ACHN (cell line): ENCODE data around the gene CDT1.
"Not testable (repeated sequence)": the region's sequence is repeated elsewhere in the genome, so short reads cannot be mapped to it uniquely, and the experiment has no call there.

ENCODE experiments used
- DNase-seq: peaks from one replicate; pipeline ENCODE4 v3.0.0-alpha.2; 2015
- in situ Hi-C: cut with HindIII; loops from 2 replicates; pipeline ENCODE4 v1.10.0; 2017; ENCODE audit warnings: low sequenced_read_pairs, low pct_ligation_motif_present, low pct_unique_long_range_greater_than_20kb

Gene CDT1

GRCh38 chr16:88764913-88765349 is 38.7 kb upstream of the CDT1 start:
- in situ Hi-C loops = loop anchor here (25.0 kb wide), 1 partner anchor 97 kb away; the partner anchor contains the start of genes GALNS, PABPN1L and TRAPPC2L
- DNase-seq = no peak

GRCh38 chr16:88766975-88767374 is 36.6 kb upstream of the CDT1 start:
- no peak for DNase-seq
- in situ Hi-C loops = loop anchor here (25.0 kb wide), 1 partner anchor 95 kb away; the partner anchor contains the start of genes GALNS, PABPN1L and TRAPPC2L

GRCh38 chr16:88767546-88768070 is 36.0 kb upstream of the CDT1 start:
- in situ Hi-C loops = loop anchor here (25.0 kb wide), 1 partner anchor 95 kb away; the partner anchor contains the start of genes GALNS, PABPN1L and TRAPPC2L
- no peak for DNase-seq

- in situ Hi-C loops = loop anchor here (25.0 kb wide), 1 partner anchor 94 kb away; the partner anchor contains the start of genes GALNS, PABPN1L and TRAPPC2L
- DNase-seq = no peak
Measured at GRCh38 chr16:88768071-88768783, 35.4 kb upstream of the CDT1 start.

GRCh38 chr16:88769617-88770460 is 33.8 kb upstream of the CDT1 start:
- in situ Hi-C loops = loop anchor here (25.0 kb wide), 1 partner anchor 92 kb away; the partner anchor contains the start of genes GALNS, PABPN1L and TRAPPC2L
- DNase-seq = peak; percentile 43

GRCh38 chr16:88770461-88771293 is 32.9 kb upstream of the CDT1 start:
- peak; percentile 98 for DNase-seq
- in situ Hi-C loops = loop anchor here (25.0 kb wide), 1 partner anchor 92 kb away; the partner anchor contains the start of genes GALNS, PABPN1L and TRAPPC2L

- DNase-seq = no peak
- in situ Hi-C loops = loop anchor here (25.0 kb wide), 1 partner anchor 91 kb away; the partner anchor contains the start of genes GALNS, PABPN1L and TRAPPC2L
Measured at GRCh38 chr16:88771294-88771772, 32.3 kb upstream of the CDT1 start.

- in situ Hi-C loops = loop anchor here (25.0 kb wide), 1 partner anchor 91 kb away; the partner anchor contains the start of genes GALNS, PABPN1L and TRAPPC2L
- DNase-seq = not testable (repeated sequence)
Measured at GRCh38 chr16:88771781-88772180, 31.8 kb upstream of the CDT1 start.

GRCh38 chr16:88772871-88773811 is 30.4 kb upstream of the CDT1 start:
- in situ Hi-C loops = loop anchor here (25.0 kb wide), 1 partner anchor 89 kb away; the partner anchor contains the start of genes GALNS, PABPN1L and TRAPPC2L
- peak; percentile 65 for DNase-seq

GRCh38 chr16:88773812-88774291 is 29.7 kb upstream of the CDT1 start:
- DNase-seq = peak; percentile 46
- in situ Hi-C loops = loop anchor here (25.0 kb wide), 1 partner anchor 88 kb away; the partner anchor contains the start of genes GALNS, PABPN1L and TRAPPC2L

GRCh38 chr16:88774544-88775393 is 28.8 kb upstream of the CDT1 start:
- in situ Hi-C loops = loop anchor here (25.0 kb wide), 1 partner anchor 88 kb away; the partner anchor contains the start of genes GALNS, PABPN1L and TRAPPC2L
- DNase-seq = no peak

- in situ Hi-C loops = no loop called here
- no peak for DNase-seq
Measured at GRCh38 chr16:88775825-88776224, 27.8 kb upstream of the CDT1 start.

GRCh38 chr16:88777471-88778270 is 25.9 kb upstream of the CDT1 start:
- DNase-seq = no peak
- in situ Hi-C loops = no loop called here

GRCh38 chr16:88778271-88778525 is 25.4 kb upstream of the CDT1 start:
- in situ Hi-C loops = no loop called here
- no peak for DNase-seq

GRCh38 chr16:88778541-88779065 is 25.0 kb upstream of the CDT1 start:
- in situ Hi-C loops = no loop called here
- no peak for DNase-seq
